HG03432 (cell line): ENCODE results near the gene SERPINB11.
"Not testable (repeated sequence)": the region's sequence is repeated elsewhere in the genome, so short reads cannot be mapped to it uniquely, and the experiment has no call there.

Source experiments
- ATAC-seq: cut with Tn5 transposase; IDR thresholded peaks from one replicate; pipeline ENCODE4 v1.9.1; 2021; ENCODE audit warnings: mild to moderate bottlenecking, moderate library complexity; ENCODE audit not compliant: unreplicated experiment

Gene SERPINB11, protein sequence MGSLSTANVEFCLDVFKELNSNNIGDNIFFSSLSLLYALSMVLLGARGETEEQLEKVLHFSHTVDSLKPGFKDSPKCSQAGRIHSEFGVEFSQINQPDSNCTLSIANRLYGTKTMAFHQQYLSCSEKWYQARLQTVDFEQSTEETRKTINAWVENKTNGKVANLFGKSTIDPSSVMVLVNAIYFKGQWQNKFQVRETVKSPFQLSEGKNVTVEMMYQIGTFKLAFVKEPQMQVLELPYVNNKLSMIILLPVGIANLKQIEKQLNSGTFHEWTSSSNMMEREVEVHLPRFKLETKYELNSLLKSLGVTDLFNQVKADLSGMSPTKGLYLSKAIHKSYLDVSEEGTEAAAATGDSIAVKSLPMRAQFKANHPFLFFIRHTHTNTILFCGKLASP

DNA sequence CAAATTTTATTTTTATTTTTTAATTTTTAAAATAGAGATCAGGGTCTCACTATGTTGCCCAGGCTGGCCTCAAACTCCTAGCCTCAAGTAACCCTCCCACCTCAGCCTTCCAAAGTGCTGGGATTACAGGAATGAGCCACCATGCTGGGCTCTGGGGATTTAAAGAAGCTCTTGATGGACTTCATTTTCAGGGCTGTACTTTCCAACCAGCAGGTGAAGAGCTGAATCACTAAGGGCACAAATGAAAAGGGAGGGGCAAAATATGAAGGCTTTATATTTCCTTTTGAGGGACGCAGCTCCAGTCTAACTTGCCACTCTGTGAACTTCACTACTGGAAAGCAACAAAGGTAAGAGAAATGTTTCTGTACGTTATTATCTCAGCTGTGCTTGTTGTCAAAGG is at the start of gene SERPINB11:
Gene SERPINB11, plus strand, starts transcription at position 301 of the 400 bp plus-strand sequence. CDS start 7,234 bp downstream, outside the sequence.
- ATAC-seq, result no peak

DNA sequence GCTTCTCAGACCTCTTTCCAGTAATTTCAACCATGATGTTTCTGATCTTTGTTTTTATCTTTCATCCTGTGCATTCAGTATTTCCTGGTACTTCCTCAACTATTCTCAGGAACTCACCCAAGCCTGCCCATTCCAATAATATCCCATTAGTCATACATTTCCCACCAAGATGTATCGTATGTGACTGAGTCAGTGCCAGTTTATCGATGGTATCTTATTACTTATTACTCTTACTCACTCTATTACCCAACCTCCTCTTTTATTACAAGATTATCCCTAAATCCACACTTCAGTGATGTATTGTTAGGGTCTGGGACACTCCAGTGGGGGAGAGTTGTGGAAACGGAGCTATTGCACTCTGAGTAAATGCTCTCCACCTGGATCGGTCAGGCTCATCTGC is 43.8 kb upstream of the SERPINB11 start:
- not testable (repeated sequence) for ATAC-seq

DNA sequence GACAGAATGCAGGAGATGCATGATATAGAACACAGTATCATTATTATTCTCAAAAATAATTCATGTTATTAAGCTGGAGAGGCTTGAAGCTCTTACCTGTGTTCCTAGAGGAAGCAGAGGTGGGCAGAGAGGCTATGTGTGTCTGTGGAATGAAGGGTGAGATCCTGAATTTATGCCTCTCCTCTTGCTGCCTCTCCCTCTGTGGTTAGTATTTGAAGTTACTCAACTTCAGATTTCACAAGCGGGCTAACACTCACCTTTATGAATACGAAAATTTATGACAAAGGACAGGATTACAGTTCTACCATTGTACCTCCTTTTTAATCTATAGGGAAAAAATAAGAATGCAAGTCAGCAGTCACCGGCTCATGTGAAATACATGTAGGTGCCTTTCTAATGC is 41.0 kb upstream of the SERPINB11 start, which contains the start of gene SERPINB3:
Gene SERPINB3, minus strand, starts transcription at position 144 of the 400 bp plus-strand sequence. CDS start 677 bp downstream, outside the sequence.
- not testable (repeated sequence) for ATAC-seq

DNA sequence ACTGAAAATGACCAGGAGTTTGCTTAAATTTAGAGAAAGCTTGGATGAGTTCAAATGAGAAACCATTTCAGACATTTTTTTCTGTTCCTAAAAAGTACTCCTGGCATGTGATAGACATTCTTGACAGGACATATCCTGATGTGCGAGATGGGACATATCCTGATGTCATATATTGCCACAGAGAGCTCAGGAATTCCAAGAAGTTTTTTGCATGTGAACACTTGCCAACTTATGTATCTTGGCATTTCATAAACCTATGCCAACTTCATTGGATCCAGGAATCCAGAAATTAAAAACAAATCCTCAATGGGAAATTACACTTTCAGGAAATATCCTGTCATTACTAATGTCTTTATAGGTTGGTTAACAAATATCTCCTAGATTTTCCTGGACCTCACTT is 38.2 kb upstream of the SERPINB11 start:
- ATAC-seq, result no peak

DNA sequence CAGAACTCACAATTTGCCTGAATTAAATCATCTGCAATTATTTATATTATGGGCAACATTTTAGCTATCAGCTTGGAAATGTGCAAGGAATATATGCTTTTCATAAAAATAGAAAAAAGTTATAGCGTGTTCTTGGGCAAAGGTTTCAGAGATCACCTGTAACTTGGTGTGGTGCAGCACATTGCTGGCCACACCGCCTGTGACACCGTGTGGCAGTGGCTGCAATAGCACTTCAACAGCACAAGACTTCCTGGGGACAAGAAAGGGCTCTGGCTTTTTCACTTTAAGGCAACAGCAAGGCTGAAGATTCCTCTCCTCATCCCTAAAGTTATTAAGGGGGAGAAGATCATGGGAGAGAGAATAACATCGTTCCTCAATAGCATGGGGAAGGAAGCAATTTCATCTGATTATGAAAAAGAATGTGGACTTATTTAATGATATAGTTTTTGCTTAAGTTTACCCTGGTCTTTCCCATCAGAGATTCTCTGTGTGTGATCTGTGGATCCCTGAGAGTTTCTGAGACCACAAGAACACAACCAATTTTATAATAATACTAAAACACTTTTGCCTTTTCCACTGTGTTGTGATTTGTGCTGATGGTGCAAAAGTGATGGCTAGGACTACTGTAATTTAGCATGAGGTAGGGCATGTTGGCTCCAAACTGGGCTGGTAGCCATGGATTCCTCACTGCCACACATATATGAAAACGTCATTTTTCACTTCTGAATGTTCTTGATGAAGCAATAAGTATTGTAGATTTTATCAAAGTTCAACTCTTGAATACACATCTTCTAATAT is 26.0 kb upstream of the SERPINB11 start:
- peak; percentile 75 for ATAC-seq

DNA sequence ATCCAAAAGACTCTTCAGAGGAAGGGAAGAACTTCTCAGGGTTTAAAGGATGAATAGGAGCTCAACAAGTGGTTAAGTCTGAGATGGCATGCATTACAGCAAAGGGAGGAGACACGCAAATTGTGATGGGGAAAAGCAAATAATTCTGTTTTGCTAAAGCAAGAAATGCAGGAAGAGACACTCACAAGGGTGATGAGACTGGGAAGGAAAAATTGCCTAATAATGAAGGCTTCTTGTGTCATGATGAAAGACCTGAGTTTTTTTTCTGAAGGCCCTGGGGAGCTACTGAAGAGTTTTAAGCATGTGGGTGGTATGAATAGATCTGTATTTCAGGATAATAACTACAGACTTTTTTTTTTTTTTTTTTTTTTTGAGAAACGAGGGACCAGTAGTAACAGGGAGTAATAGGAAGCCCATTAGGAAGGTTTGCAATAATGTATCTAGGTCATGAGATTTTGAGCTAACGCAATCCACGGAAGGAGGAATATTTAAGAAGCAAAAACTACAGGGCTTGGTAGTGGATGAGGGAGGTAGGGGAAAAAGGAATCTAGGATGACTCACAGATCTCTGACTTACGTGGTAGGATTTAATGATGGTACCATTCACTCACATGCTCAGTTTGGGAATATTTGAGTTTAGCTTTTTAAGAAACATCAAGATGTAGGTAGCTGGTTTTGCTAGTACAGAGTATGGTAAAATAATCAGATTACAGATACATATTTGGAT is 25.1 kb upstream of the SERPINB11 start:
- no peak for ATAC-seq

DNA sequence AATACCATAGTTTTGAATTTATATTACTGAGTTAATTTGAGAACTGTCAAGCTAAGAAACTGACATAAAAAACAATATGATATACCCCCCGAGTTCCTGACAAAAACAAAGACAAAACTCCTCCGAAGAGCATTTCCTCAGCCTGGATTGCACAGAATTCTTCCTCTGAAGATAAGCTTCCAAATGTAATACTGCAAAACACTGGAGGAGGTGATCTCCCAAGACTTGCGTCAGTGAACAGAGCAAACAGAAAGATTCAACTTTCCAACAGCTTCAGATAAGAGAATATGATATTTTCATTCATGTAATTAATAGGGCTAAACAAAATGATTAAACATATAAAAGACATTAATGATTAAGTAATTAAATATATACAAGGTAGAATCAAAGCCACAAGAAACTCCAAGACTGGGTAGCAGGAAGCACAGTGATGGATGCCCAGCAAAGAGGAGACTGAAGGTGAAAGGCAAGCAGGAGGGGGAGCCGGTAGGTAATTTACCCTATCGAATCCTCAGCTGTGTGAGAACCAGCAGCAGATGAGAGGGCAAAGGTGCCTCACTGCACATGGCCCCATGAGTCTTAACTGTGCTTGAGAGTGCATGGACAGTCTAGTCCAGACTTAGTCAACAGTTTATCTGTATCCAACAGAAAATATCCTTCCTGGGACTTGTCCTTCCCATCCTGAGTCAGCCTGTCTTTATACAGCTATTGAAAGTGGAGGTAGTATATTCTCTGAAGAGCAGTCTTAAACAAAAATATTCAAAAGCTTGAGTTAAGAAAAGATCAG is 22.7 kb upstream of the SERPINB11 start:
- no peak for ATAC-seq

DNA sequence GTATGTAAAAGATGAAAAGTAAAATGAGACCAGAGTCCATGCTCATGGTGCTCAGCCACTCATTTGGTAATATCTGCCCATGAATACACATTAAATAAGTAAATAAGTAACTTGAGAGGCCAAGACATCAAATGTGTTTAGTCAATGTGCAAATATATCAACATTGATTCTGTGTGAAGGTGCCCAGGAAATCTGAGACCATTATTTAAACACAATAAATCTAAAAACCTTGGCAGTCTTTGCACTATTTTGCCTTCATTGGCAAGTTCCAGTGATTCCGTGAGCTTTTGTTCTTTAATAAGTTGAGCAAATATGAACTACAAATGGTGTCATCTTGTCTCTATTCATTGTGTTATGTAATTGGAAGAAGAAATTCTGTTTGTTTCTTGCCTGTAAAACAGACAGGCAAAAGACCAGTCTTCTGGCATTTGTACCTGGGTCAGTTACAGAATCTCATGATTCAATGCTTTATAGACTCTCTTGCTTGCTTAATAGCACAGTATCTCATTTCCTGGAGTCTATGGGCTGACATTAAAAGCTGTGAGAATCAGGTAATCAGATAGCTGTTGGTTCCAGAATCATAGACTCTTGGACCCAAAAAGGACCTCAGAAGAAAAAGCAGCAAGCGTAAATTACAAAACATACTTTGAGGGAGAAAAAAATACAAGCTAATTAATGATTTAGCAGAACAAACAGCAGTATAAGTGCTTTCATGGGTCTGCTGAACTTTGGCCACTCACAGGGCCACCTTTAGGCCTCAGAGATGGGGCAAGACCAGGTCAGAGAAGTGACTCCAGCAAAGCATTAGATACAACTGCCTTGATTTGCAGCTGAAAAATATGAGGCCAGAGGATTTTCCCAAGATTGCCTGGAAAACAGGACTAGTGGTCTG is 21.1 kb upstream of the SERPINB11 start:
- no peak for ATAC-seq

DNA sequence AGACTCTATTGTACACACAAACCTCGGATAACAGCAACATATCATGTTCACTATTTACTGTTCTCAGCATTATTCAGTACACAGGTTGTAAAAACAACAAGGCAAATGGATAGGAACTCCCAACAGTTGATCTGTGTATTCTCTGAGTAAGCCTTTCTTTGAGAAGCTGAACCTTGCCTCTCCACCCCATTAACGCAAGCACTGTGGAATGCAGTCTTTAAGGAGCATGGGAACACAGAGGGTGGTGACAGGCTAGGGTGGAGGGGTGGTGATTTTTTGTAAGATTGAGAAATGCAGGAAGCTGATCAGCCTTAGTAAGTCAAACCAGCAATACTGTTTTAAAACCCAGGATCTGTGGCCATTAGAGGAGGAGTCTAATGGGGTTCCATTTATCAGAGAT is 19.6 kb upstream of the SERPINB11 start:
- ATAC-seq, result no peak

DNA sequence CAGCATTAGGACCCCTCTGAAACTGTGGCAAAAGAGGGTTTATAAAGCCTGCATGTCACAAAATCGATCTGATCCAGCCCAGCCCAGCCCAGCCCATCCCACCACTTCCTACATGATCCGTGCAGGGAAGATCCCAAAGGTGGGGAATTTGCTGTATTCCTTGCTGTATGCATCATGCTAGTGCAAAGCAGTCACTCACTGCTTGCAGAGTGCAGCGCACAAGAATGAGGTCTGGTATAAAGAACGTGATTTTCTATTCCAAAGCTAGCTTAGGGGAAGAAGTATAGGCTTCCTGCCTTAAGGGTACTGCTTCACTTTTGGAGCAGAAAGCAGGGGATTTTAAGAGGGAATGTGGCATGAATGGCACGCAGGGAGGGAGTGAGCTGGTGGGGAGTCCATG is 18.9 kb upstream of the SERPINB11 start:
- no peak for ATAC-seq

DNA sequence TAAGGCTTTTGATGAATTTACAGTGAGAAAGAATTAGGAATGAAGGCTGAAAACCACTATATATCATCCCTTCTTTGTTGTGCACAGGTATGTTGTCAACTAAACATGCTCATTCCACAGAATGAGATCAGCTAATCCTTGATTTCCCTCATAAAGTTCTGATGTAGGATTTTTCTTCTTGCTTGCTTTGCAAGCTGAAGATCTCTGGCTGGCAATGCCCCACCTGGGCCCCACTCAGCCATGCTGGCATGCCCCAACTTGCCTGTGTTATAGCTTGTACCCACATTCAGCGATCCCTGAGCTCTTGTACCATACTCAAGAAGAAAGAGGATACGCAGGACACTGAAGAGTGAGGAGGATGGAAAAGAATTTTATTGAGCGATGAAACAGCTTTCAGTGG is 18.0 kb upstream of the SERPINB11 start:
- no peak for ATAC-seq

DNA sequence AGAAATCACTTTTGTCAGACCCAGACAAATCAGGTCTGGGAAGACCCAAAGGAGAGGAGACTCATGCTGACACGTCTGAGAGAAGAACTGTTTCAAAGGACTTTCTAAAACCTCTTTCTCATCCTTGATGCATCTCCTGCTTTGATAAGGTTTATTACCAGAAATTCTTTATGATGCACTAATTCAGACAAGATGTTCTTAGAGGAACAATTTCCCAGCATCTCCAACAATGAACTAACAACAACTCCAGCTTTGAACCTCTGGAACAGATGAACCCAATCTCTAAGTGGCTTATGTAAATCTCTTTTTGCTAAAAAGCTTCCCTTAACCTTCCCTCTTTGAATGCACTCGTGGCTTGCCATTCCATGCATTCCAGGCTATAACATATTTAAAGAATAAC is 15.9 kb upstream of the SERPINB11 start:
- no peak for ATAC-seq

DNA sequence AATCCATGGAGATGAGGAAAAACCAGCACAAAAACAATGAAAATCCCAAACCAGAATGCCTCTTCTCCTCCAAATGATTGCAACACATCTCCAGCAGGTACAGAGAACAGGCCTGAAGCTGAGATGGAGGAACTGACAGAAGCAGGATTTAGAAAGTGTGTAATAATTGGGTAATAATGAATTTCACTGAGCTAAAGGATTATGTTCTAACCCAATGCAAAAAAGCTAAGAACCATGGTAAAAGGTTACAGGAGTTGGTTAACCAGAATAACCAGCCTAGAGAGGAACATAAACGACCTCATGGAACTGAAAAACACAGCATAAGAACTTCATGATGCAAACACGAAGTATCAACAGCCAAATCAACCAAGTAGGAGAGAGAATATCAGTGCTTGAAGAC is 13.7 kb upstream of the SERPINB11 start:
- no peak for ATAC-seq

DNA sequence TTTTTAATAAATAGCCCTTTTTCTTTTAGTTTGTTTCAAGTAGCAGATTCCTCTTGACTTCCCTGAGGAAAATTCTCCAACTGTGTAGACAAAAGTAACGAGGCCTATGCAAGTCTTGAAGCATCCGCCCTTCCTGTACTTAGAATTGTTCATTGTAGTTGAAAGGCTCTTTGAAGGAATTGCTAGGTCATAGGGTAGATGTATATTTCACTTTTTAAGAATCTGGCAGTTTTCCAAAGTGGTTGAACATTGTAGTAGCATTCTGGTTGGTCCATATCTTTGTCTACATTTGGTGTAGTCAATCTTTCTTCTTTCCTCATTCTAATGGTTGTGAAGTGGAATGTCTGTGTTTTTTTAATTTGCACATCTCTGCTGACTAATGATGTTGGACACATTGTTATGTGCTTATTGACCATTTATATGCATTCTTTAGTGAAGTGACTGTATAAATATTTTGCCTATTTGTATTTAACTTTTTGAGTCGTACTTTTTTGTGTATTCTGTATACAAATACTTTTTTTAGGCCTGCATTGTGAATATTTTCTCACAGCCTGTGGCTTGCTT is 5.6 kb upstream of the SERPINB11 start:
- no peak for ATAC-seq

DNA sequence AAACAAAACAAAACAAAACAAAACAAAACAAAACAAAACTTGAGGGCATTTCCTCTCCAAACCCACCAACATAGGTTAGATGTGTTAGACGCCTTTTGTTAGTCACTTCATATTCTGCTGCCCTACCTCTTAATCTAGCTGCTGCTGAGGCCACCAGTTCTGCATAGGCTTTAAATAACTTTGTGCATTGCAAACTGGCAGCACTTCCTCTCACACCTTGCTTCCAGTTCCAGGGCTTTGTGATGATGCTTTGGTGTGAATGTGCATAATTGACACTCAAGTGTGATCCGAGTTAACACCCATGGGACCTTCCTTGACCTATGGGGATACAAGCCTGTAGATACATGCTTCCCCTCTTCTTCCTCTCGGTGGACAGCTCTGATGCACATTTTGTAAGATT is 2.3 kb upstream of the SERPINB11 start:
- ATAC-seq, result no peak

DNA sequence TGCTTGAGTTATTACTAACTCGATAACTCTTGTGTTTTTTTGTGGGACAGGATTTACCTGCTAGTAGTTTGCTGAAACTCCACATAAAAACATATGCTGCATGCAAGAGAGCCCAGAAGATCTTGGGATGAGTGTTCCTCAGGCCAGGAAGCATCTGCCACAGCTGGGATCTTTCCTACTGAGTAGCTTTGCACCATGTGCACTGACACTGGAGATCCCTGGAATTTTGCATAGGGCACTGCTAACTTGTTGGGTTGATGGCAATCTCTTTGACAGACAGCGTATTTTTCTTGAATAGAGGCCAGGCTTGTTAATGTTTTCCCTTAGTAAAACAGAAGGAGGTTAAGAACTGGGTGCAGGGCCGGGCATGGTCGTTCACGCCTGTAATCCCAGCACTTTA is 808 bp upstream of the SERPINB11 start:
- ATAC-seq, result no peak

DNA sequence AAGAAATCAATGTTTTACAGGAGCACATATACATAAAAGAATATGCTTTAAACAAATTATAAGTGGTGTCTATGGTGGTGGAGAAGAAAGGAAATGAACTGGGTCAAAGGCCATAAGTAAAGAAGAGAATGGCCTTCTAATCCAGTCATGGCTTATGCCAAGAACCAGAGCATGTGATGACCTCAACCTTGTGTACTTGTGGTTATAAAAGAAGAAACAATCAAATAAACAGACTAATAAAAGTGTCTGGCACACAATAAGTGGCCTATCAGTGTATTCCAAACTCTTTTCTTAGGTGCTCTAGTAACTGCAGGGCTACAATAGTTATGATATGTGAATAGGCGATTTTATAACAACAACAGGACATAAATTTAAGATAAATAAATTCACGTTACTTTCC is 2.6 kb downstream of the SERPINB11 start:
- ATAC-seq, result no peak

DNA sequence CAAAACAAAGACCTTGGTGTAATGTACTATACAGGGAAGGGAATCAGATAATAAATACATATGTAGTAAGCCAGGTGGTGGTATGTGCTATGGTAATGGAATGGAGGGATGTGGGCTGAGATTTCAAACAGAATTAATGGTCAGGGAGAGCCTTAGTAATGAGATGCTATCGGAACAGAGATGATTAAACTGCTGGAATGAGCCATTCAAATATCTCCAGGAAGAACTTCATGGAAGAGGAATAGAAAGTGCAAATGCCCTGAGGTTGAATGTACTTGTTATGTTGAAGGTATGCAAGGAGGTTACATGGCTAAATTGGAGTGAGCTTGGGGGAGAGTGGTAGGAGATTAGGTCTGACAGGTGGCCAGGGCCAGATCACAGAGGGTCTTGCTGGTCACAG is 5.1 kb downstream of the SERPINB11 start:
- no peak for ATAC-seq

DNA sequence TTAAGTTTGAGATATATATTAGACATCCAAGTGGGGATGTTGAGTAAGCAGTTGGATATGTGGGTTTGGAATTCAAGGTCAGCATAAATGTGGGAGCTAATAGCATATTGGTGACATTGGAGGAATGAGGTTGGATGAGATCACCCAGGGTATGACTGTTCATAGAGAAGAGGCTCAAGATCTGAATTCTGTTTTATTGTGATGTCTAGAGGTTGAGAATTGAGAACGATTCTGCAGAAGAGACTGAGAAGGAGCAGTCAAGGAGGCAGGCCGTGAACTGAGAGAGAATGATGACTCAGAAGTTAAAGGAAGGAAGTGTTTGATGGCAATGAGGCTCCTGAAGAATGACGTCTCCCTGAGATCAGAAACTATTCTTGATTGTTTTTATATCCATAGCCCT is 5.9 kb downstream of the SERPINB11 start:
- ATAC-seq, result no peak
